ENCODE results near the gene WDR35. TPM values are rescaled to one million over a fixed set of nuclear protein-coding genes. Genes with fewer than 3 reads are reported as not detected.

WDR35 gene
- total and polyA plus RNA-seq, 4 donors = 0.97 to 3.8 (median 1.6) TPM

DNA sequence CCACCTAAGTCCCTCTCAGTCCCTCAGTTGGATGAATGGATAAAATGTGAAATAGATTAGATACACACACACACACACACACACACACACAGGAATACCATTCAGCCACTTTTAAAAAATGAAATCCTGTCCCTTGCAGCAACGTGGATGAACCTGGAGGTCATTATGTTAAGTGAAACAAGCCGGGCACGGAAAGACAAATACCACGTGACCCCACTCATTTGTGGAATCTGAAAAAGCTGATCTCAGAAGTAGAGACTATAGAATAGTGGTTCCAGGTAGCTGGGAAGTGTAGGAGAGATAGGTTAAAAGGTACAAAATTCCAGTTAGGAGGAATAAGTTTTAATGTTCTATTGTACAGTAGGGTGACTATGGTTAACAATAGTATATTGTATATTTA, 119.1 kb downstream of the WDR35 start:
- H3K27me3 ChIP-seq (ENCODE audit: control insufficient read depth in 4 of 4, insufficient read depth in 4 of 4, low read length in 3 of 4) = no peaks in the 10 kb centered on the region
- H3K4me3 ChIP-seq (ENCODE audit: low read depth in 1 of 3, low read length in 3 of 3) = no peak overlapping the region
- no peaks in the 10 kb centered on the region for H3K4me1 ChIP-seq (ENCODE audit: control insufficient read depth in 4 of 4, insufficient read depth in 4 of 4, low read length in 3 of 4)
- H3K9ac ChIP-seq (ENCODE audit: low read depth in 1 of 2, low read length in 2 of 2) = no peak overlapping the region
- H3K36me3 ChIP-seq (ENCODE audit: control insufficient read depth in 4 of 4, insufficient read depth in 3 of 4, low read depth in 1 of 4, low read length in 3 of 4) = peaks cover 0 to 1% (median 0%) of the 10 kb centered on the region in 4 donors
- DNase-seq (ENCODE audit: low spot score) = no peak
- H3K9me3 ChIP-seq (ENCODE audit: control insufficient read depth in 4 of 4, low read length in 3 of 4) = no peaks in the 10 kb centered on the region
- 72% methylated on average over 4 of the region's 4 CpGs for WGBS
- TF ChIP-seq RXRA (IDR thresholded peaks at IDR 0.05) (no peak), YY1 (IDR thresholded peaks at IDR 0.05) (no peak), HNF4G (IDR thresholded peaks at IDR 0.05) (no peak), GABPA (IDR thresholded peaks at IDR 0.05 in 1 of 2, conservative IDR thresholded peaks at IDR 0.05 in 1 of 2) (no peak), HNF4A (conservative IDR thresholded peaks at IDR 0.05) (no peak), FOXA2 (IDR thresholded peaks at IDR 0.05) (no peak), RAD21 (IDR thresholded peaks at IDR 0.05) (no peak)
- TF ChIP-seq, protein P1, sequence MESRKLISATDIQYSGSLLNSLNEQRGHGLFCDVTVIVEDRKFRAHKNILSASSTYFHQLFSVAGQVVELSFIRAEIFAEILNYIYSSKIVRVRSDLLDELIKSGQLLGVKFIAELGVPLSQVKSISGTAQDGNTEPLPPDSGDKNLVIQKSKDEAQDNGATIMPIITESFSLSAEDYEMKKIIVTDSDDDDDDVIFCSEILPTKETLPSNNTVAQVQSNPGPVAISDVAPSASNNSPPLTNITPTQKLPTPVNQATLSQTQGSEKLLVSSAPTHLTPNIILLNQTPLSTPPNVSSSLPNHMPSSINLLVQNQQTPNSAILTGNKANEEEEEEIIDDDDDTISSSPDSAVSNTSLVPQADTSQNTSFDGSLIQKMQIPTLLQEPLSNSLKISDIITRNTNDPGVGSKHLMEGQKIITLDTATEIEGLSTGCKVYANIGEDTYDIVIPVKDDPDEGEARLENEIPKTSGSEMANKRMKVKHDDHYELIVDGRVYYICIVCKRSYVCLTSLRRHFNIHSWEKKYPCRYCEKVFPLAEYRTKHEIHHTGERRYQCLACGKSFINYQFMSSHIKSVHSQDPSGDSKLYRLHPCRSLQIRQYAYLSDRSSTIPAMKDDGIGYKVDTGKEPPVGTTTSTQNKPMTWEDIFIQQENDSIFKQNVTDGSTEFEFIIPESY (IDR thresholded peaks at IDR 0.05) = no peak
- H3K27ac ChIP-seq (ENCODE audit: low read depth in 1 of 2, low read length in 2 of 2) = no peak overlapping the region

DNA sequence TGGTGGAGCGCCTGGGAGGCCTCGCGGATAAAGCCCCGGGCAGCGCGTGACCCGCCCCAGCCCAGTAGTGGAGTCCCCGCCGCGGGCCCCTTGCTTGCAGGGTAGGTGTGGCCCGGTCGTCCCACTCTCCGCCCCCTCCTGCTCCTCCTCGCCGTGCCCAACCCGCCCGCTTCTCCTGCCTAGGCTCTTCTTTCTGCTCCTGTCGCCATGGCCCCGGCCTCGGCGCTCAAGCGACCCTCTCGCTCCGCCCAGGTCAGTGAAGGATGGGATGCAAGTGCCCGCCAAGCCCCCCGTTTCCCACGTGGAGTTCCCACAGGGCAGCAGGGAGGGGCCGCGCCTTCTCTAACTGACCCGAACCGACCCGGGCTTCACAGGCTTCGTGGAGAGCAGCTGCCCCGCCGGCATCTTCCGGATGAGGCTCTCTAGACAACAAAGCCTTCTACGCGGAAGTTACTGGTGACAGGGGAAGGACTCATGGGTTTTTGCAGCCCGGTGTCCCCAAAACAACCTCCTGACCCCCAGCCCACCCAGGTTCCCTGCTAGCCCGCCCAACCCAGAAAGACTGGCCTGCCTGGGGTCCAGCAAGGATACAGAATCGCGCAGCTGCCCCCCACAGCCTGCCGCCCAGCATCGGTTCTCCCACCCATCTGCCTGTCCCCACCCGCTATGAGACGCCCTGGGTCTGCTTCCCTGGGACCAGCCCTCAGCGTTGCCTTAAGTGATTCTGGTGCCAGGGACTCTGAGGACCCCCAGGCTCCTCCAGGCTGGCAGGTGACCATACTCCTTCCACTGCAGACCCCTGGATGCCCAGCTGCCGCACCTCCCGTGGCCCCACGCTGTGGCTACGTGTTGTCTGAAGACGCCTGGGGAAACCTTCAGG, 121.0 kb downstream of the WDR35 start:
- 30% methylated on average over 52 of the region's 52 CpGs for WGBS
- Histone ChIP-seq H3K27ac (ENCODE audit: low read depth in 1 of 2, low read length in 2 of 2) (no peak overlapping the region), H3K36me3 (ENCODE audit: control insufficient read depth in 4 of 4, insufficient read depth in 3 of 4, low read depth in 1 of 4, low read length in 3 of 4) (no peaks in the 10 kb centered on the region), H3K4me3 (ENCODE audit: low read depth in 1 of 3, low read length in 3 of 3) (peak overlapping the region in 2 of 3 donors; percentile 25 to 27), H3K27me3 (ENCODE audit: control insufficient read depth in 4 of 4, insufficient read depth in 4 of 4, low read length in 3 of 4) (no peaks in the 10 kb centered on the region), H3K9me3 (ENCODE audit: control insufficient read depth in 4 of 4, low read length in 3 of 4) (no peaks in the 10 kb centered on the region), H3K9ac (ENCODE audit: low read depth in 1 of 2, low read length in 2 of 2) (no peak overlapping the region), H3K4me1 (ENCODE audit: control insufficient read depth in 4 of 4, insufficient read depth in 4 of 4, low read length in 3 of 4) (peaks cover 0 to 1% (median 0%) of the 10 kb centered on the region in 4 donors)
- DNase-seq (ENCODE audit: low spot score) = peak; percentile 72
- TF ChIP-seq, protein P2, sequence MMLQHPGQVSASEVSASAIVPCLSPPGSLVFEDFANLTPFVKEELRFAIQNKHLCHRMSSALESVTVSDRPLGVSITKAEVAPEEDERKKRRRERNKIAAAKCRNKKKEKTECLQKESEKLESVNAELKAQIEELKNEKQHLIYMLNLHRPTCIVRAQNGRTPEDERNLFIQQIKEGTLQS (IDR thresholded peaks at IDR 0.05) = no peak
- TF ChIP-seq NR2F2 (IDR thresholded peaks at IDR 0.05) (no peak), YY1 (IDR thresholded peaks at IDR 0.05) (no peak), TAF1 (conservative IDR thresholded peaks at IDR 0.05) (no peak), FOXA1 (IDR thresholded peaks at IDR 0.05) (no peak), FOXA2 (IDR thresholded peaks at IDR 0.05) (no peak), RXRA (IDR thresholded peaks at IDR 0.05) (no peak), SP1 (IDR thresholded peaks at IDR 0.05) (no peak), EGR1 (IDR thresholded peaks at IDR 0.05; ENCODE audit: low read depth in 2 of 2) (no peak), JUND (IDR thresholded peaks at IDR 0.05) (no peak), HNF4G (IDR thresholded peaks at IDR 0.05) (no peak), GABPA (IDR thresholded peaks at IDR 0.05 in 1 of 2, conservative IDR thresholded peaks at IDR 0.05 in 1 of 2) (no peak), HNF4A (conservative IDR thresholded peaks at IDR 0.05) (no peak), RAD21 (IDR thresholded peaks at IDR 0.05) (no peak)
- TF ChIP-seq, protein P3, sequence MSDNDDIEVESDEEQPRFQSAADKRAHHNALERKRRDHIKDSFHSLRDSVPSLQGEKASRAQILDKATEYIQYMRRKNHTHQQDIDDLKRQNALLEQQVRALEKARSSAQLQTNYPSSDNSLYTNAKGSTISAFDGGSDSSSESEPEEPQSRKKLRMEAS (IDR thresholded peaks at IDR 0.05) = no peak
- TF ChIP-seq, protein P4, sequence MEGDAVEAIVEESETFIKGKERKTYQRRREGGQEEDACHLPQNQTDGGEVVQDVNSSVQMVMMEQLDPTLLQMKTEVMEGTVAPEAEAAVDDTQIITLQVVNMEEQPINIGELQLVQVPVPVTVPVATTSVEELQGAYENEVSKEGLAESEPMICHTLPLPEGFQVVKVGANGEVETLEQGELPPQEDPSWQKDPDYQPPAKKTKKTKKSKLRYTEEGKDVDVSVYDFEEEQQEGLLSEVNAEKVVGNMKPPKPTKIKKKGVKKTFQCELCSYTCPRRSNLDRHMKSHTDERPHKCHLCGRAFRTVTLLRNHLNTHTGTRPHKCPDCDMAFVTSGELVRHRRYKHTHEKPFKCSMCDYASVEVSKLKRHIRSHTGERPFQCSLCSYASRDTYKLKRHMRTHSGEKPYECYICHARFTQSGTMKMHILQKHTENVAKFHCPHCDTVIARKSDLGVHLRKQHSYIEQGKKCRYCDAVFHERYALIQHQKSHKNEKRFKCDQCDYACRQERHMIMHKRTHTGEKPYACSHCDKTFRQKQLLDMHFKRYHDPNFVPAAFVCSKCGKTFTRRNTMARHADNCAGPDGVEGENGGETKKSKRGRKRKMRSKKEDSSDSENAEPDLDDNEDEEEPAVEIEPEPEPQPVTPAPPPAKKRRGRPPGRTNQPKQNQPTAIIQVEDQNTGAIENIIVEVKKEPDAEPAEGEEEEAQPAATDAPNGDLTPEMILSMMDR (IDR thresholded peaks at IDR 0.05; ENCODE audit: low read depth, low read length, missing input control) = no peak
- TF ChIP-seq, protein P5, sequence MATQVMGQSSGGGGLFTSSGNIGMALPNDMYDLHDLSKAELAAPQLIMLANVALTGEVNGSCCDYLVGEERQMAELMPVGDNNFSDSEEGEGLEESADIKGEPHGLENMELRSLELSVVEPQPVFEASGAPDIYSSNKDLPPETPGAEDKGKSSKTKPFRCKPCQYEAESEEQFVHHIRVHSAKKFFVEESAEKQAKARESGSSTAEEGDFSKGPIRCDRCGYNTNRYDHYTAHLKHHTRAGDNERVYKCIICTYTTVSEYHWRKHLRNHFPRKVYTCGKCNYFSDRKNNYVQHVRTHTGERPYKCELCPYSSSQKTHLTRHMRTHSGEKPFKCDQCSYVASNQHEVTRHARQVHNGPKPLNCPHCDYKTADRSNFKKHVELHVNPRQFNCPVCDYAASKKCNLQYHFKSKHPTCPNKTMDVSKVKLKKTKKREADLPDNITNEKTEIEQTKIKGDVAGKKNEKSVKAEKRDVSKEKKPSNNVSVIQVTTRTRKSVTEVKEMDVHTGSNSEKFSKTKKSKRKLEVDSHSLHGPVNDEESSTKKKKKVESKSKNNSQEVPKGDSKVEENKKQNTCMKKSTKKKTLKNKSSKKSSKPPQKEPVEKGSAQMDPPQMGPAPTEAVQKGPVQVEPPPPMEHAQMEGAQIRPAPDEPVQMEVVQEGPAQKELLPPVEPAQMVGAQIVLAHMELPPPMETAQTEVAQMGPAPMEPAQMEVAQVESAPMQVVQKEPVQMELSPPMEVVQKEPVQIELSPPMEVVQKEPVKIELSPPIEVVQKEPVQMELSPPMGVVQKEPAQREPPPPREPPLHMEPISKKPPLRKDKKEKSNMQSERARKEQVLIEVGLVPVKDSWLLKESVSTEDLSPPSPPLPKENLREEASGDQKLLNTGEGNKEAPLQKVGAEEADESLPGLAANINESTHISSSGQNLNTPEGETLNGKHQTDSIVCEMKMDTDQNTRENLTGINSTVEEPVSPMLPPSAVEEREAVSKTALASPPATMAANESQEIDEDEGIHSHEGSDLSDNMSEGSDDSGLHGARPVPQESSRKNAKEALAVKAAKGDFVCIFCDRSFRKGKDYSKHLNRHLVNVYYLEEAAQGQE (IDR thresholded peaks at IDR 0.05) = no peak
- TF ChIP-seq, protein P1 (IDR thresholded peaks at IDR 0.05) = no peak
